CD4-positive, alpha-beta T cell treated with Interleukin-17A for 1 hour (primary cell): ENCODE results near the gene TPTE2.
"Not testable (repeated sequence)": the region's sequence is repeated elsewhere in the genome, so short reads cannot be mapped to it uniquely, and the experiment has no call there.

Source experiments
- DNase-seq: peaks from one replicate; pipeline ENCODE4 v3.0.0-alpha.2; 2020

The TPTE2 gene

DNA sequence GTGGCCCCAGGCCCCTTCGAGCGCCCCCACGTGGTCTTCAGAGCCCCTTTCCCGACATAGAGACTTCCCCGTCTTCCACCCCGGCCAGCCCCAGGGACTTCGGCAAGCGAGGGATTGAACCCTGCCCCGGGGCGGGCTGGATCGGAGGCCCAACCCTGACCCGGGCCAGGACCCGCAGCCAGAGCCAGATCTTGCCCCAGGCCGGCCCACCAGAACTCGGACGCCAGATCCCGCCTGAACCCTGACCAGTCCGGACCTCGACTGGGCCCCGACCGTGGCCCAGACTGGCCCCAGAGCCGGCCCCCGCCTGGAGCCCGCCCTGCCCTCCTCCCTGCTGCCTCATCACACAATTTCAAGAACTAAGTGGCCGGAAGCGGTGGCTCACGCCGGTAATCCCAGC is 253 bp upstream of the TPTE2 start:
- no peak for DNase-seq

DNA sequence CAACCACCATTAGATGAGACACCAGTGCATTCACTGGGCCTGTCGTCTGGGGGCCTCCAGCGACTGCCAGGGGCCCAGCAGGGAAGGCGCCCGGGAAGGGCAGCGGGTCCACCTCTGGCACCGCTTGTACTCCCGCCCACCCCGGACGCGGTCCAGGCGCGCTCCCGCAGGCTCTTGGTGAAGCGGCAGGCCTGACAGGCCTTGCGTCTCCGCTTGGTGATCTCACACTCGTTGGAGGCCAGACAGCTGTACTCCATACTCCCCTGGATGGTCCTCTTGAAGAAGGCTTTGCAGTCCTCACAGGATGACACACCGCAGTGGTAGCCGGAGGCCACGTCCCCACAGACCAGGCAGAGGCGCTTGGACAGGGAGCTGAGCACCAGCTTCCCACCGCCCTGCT is 660 bp downstream of the TPTE2 start:
- DNase-seq: not testable (repeated sequence)

DNA sequence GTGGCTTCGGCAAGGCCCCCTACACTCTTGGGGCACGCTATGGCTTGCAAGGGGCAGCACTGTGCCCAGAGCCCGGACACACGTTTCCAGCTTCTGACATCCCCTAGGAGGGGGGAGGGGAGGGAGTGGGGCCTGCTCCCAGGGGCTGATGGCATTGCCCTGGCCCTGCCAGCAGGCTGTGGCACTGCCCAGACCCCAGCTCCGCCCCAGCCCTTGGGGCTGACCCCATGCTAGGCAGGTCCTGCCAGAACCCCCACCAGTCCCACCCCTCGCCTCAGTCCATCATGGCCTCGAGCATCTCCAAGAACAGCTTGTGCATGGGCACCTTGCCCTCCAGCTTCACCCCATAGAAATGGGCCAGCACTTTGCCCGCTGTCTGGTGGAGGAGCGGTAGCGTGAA is 1.6 kb downstream of the TPTE2 start:
- DNase-seq: not testable (repeated sequence)

DNA sequence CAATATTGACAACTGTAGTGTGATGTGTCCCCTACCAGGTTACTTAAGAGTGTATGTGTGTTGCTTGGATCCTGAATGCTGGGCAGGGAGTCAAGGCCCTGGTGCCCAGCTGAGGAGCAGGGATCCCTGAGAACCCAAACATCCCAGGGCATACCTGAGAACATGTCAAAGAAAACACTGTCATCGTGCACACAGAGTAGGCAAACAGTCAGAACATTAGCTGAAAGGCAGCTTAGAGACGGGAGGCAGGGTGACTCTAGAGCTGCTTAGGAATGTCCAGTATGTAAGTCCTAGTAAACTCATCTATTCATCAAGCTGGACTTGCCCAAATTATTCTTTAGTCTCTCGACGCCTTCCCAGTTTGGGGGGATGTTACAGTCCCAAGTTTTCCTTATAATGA is 4.0 kb downstream of the TPTE2 start:
- not testable (repeated sequence) for DNase-seq

DNA sequence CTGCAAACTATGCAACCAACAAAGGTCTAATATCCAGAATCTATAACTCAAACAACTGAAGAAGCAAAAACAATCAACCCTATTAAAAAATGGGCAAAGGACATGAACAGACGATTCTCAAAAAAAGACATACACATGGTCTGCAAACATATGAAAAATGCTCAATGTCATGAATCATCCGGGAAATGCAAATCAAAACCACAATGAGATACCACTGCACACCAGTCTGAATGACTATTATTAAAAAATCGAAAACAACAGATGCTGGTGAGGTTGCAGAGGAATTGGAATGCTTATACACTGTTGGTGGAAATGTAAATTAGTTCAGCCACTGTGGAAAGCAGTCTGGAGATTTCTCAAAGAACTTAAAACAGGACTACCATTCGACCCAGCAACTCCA is 12.1 kb downstream of the TPTE2 start:
- not testable (repeated sequence) for DNase-seq

DNA sequence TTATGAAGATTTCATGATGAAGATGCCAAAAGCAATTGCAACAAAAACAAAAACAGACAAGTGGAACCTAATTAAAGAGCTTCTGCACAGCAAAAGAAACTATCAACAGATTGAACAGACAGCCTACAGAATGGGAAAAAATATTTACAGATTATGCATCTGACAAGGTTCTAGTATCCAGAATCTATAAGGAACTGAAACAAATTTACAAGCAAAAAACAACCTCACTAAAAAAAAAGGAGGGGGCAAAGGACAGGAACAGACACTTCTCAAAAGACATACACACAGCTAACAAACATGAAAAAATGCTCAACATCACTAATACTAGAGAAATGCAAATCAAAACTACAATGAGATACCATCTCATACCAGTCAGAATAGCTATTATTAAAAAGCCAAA is 35.7 kb downstream of the TPTE2 start:
- DNase-seq: not testable (repeated sequence)

DNA sequence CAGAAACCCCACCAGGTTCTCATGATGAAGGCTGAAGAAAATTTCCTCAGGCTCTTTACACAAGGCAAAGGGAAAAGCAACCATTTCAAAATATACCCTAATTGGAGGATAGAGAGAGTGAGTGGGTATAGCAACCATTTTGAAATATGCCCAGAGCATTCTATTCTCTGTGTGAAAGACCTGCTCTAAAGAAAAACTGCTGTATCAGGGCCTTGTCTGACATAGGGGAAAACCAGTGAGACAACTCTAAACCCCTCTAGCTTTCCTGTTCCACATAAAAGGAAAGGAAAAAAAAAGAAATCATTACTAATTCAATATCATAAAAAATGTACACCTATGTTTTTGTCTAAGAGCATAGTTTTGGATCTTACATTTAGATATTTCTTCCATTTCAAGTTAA is 42.3 kb downstream of the TPTE2 start:
- no peak for DNase-seq

DNA sequence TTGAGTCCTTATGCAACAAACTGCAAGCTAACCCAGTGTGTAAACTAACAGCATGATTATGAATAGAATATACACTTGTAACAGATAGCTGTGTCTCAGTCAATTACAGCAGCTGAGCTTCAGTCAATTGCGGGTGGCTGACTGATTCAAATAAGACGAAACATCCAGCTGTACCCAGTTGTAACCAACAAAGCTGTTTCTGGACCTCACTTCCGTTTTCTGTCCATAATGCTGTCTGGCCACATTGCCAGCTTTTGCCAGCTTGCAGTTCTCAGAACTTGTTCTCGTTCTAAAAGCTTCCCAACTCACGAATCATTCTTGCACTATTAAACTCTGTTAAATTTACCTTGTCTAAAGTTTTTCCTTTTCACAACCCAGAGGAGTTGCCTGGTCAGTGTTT is 53.7 kb downstream of the TPTE2 start:
- not testable (repeated sequence) for DNase-seq

DNA sequence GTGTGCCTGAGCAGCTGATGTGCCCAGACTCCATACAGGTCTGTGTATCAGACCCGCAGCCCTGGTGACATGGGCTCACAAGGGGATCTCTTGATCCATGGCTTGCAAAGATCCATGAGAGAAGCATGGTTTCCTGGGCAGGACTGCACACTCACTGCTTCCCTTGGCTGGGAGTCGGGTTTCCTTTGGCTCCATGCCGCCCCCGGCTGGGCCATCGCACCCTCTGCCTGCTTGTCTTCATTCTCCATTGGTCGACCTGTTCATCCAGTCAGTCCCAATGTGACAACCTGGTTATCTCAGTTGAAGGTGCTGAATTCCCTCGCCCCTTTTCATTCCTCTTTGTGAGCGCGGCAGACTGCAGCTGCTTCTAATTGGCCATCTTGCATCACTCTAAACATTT is 101.2 kb downstream of the TPTE2 start:
- not testable (repeated sequence) for DNase-seq

DNA sequence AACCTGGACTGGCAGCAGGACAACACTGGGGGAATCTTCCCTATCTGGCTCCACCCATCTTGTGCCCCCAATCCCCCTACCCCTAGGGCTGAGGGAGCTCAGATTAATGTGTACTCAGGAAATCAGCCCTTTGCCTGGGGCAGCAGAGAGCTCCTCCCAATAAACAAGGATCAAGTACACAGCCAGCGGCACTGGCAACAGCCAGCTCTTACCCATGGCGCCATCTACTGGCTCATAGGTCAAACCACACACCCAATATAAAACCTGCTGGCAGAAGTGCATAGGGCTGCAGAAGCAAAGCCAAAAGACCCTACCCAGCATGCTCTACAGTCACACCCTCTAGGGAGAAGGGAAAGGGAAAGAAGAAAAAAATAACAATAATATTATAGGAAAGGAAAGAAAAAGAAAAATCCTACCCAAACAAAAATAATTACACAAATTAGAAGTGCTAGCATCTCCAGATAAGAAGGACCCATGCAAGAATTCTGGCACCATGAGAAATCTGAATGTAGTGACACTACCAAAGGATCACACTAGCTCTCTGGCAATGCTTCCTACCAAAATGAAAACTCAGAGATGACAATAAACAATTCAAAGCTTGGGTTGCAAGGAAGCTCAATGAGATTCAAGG is 122.2 kb downstream of the TPTE2 start:
- DNase-seq: peak; percentile 10

DNA sequence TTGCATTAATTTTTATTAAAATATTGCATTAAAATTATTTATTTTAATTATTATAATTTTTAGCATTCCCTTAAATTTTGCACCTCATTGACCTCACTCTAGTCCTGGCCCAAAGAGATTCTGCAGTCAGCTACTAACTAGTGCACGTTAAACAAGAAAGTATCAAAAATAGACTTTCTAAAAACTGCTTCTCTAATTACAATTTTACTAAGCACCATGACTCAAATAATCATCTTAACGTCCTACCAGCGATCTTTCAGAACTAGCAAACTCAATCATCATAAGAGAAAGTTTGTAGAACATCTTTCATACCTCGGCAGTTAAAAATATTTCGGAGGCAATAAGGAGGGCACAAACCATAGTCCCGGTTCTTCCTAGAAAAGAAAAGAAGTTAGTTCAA is 123.6 kb downstream of the TPTE2 start:
- DNase-seq: not testable (repeated sequence)

DNA sequence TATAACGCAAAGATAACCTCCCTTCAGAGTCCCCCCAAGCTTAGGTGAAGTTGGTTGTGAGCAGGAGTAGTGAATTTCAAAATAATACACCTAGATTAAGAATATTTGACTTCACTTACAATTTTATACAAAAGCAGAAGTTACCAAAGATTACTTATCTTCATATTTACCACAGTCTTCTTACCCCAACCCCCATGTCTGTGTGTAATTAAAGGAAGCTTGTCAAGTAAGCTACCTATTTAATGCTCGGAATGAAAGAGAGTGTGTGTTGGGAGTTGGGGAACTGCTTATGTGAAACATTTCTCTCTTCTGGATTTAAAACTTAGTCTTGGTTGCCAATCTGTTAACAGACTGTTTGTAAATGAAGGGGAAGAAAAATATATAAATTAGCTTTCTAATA is 139.1 kb downstream of the TPTE2 start:
- not testable (repeated sequence) for DNase-seq

DNA sequence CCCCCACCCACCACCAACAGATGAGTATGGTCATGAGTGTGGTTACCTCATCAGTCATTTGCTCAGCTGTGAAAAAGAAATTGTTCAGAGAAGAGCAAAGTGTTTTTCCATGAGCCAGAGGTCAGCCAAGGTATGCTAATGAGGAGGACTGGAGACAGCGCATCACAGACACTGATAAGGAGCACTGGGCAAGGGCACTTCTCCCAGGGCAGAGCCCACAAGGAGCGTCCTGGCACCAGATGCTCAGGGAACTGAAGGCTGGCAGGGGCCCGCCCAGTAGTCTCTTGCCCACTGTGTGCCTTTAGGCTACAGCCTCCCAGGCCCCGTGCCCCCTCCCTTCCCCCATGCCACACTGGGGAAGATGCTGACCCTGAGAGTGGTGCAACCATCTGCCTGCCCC is 148.8 kb downstream of the TPTE2 start:
- not testable (repeated sequence) for DNase-seq

DNA sequence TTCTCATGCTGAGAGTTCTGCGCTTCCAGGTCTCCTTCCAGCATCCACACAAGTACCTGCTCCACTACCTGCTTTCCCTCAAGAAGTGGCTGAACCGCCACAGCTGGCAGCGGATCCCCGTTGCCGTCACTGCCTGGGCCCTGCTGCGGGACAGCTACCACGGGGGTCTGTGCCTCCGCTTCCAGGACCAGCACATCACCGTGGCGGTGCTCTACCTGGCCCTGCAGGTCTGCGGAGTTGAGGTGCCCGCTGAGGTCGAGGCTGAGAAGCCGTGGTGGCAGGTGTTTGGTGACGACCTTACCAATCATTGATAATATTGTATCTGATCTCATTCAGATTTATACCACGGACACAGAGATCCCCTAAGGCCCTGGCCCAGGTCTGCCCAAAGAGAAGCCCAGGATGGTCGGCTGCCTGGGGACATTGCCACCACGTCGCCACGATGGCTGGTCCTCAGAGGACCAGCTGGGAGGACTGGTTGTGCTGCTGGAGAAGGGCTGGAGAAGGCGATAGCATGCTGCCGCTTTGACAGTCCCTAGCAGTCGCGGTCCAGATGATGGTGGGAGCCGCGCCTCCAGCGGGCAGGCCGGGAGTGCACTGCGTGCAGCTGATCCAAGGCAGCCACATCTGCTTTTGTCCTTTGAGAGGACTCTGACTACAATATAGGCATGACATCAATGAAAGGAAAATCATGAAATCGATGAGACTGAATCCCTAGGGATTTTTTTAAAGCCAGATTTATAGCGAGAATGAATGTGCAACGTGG is 178.4 kb downstream of the TPTE2 start:
- DNase-seq: not testable (repeated sequence)

DNA sequence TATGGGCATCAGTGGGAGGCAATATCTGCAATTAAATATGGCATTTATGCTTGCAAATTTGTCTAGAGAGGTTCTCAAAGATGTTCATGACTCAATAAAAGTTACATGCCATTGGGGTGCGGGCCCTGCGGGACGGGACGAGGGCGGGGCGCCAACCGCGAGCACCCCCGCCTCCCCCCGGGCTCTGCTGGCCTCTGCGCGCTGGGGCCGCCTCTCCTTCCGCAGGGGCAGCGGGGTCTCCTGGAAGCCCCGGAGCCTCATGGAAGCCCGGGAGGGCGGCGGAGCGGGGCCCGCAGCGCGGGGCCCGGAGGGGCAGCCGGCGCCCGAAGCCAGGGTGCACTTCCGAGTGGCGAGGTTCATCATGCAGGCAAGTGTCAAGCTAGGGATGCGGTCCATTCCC is 179.2 kb downstream of the TPTE2 start:
- DNase-seq: no peak
